Measurements from ENCODE around the gene PHC2. TPM values are rescaled to one million over a fixed set of nuclear protein-coding genes. Genes with fewer than 3 reads are reported as not detected.

The PHC2 gene
- total RNA-seq, 3 donors from 2014 or later (not counting 1 experiment from before 2014, with no cell fraction given) = 36.6 to 46.6 (median 39.5) TPM

GRCh38 chr1:33377013-33377412, 53.9 kb downstream of the PHC2 start:
- ATAC-seq (peak in 1 of 3 donors; percentile 32), DNase-seq (peak in 1 of 2 donors; percentile 28)
- no peaks in the 10 kb centered on the region for H3K36me3 ChIP-seq (ENCODE audit: control insufficient read depth, insufficient read depth, low read length)
- Mint-ChIP-seq H3K9me3 (no peaks in the 10 kb centered on the region), H3K4me3 (no peak overlapping the region), H3K27me3 (ENCODE audit: low read depth in 2 of 2) (peaks cover 16 to 23% of the 10 kb centered on the region in 2 donors), H3K27ac (no peak overlapping the region), H3K4me1 (peaks cover 5 to 12% of the 10 kb centered on the region in 2 donors), H3K36me3 (no peaks in the 10 kb centered on the region)
- H3K27me3 ChIP-seq (ENCODE audit: control insufficient read depth, insufficient read depth, low read length) = no peaks in the 10 kb centered on the region
- intact Hi-C loops (cut with micrococcal nuclease) = no loop called here
- 85% methylated on average over 1 of the region's 1 CpG for WGBS (ENCODE audit: insufficient coverage)
- no peak for TF ChIP-seq CTCF (IDR thresholded peaks at IDR 0.05)
- no peak overlapping the region for H3K27ac ChIP-seq (ENCODE audit: low read length)
- H3K9me3 ChIP-seq (ENCODE audit: control insufficient read depth, insufficient read depth, low read length) = no peaks in the 10 kb centered on the region
- H3K4me3 ChIP-seq (ENCODE audit: low read length) = no peak overlapping the region
- H3K4me1 ChIP-seq (ENCODE audit: control insufficient read depth, insufficient read depth, low read length) = peaks cover 5% of the 10 kb centered on the region

- 95% methylated on average over 9 of the region's 9 CpGs for WGBS (ENCODE audit: insufficient coverage)
- Histone ChIP-seq H3K36me3 (ENCODE audit: control insufficient read depth, insufficient read depth, low read length) (no peaks in the 10 kb centered on the region), H3K9me3 (ENCODE audit: control insufficient read depth, insufficient read depth, low read length) (no peaks in the 10 kb centered on the region), H3K27me3 (ENCODE audit: control insufficient read depth, insufficient read depth, low read length) (no peaks in the 10 kb centered on the region), H3K27ac (ENCODE audit: low read length) (no peak overlapping the region), H3K4me3 (ENCODE audit: low read length) (no peak overlapping the region), H3K4me1 (ENCODE audit: control insufficient read depth, insufficient read depth, low read length) (no peaks in the 10 kb centered on the region)
- Mint-ChIP-seq H3K36me3 (no peaks in the 10 kb centered on the region), H3K4me1 (peaks cover 0 to 7% of the 10 kb centered on the region in 2 donors), H3K4me3 (no peak overlapping the region), H3K27ac (no peak overlapping the region), H3K9me3 (no peaks in the 10 kb centered on the region), H3K27me3 (ENCODE audit: low read depth in 2 of 2) (peaks cover 9% of the 10 kb centered on the region in 2 donors)
- ATAC-seq = no peak
- intact Hi-C loops (cut with micrococcal nuclease) = no loop called here
- no peak for DNase-seq
- no peak for TF ChIP-seq CTCF (IDR thresholded peaks at IDR 0.05)
Measured at GRCh38 chr1:33375316-33375715, 55.6 kb downstream of the PHC2 start.

- Mint-ChIP-seq H3K27ac (no peak overlapping the region), H3K9me3 (no peaks in the 10 kb centered on the region), H3K4me3 (no peak overlapping the region), H3K4me1 (no peaks in the 10 kb centered on the region), H3K27me3 (ENCODE audit: low read depth in 2 of 2) (peaks cover 1% of the 10 kb centered on the region in 2 donors), H3K36me3 (no peaks in the 10 kb centered on the region)
- Histone ChIP-seq H3K27me3 (ENCODE audit: control insufficient read depth, insufficient read depth, low read length) (no peaks in the 10 kb centered on the region), H3K27ac (ENCODE audit: low read length) (no peak overlapping the region), H3K4me1 (ENCODE audit: control insufficient read depth, insufficient read depth, low read length) (no peaks in the 10 kb centered on the region), H3K4me3 (ENCODE audit: low read length) (no peak overlapping the region), H3K9me3 (ENCODE audit: control insufficient read depth, insufficient read depth, low read length) (no peaks in the 10 kb centered on the region), H3K36me3 (ENCODE audit: control insufficient read depth, insufficient read depth, low read length) (no peaks in the 10 kb centered on the region)
- DNase-seq (no peak), ATAC-seq (no peak)
- intact Hi-C loops (cut with micrococcal nuclease) = no loop called here
- WGBS (ENCODE audit: insufficient coverage) = 76% methylated on average over 5 of the region's 5 CpGs
- TF ChIP-seq CTCF (IDR thresholded peaks at IDR 0.05) = no peak
Measured at GRCh38 chr1:33374336-33375105, 56.4 kb downstream of the PHC2 start.

- no peak for ATAC-seq
- Mint-ChIP-seq H3K4me1 (no peaks in the 10 kb centered on the region), H3K27ac (no peak overlapping the region), H3K4me3 (no peak overlapping the region), H3K9me3 (no peaks in the 10 kb centered on the region), H3K36me3 (no peaks in the 10 kb centered on the region), H3K27me3 (ENCODE audit: low read depth in 2 of 2) (peaks cover 0 to 4% of the 10 kb centered on the region in 2 donors)
- intact Hi-C loops (cut with micrococcal nuclease) = no loop called here
- no peak overlapping the region for H3K4me3 ChIP-seq (ENCODE audit: low read length)
- no peaks in the 10 kb centered on the region for H3K27me3 ChIP-seq (ENCODE audit: control insufficient read depth, insufficient read depth, low read length)
- no peak for TF ChIP-seq CTCF (IDR thresholded peaks at IDR 0.05)
- H3K27ac ChIP-seq (ENCODE audit: low read length) = no peak overlapping the region
- DNase-seq = no peak
- H3K36me3 ChIP-seq (ENCODE audit: control insufficient read depth, insufficient read depth, low read length) = no peaks in the 10 kb centered on the region
- H3K9me3 ChIP-seq (ENCODE audit: control insufficient read depth, insufficient read depth, low read length) = no peaks in the 10 kb centered on the region
- 86% methylated on average over 4 of the region's 4 CpGs for WGBS (ENCODE audit: insufficient coverage)
- H3K4me1 ChIP-seq (ENCODE audit: control insufficient read depth, insufficient read depth, low read length) = no peaks in the 10 kb centered on the region
Measured at GRCh38 chr1:33373606-33374005, 57.3 kb downstream of the PHC2 start.

Data from natural killer cell (primary cell).